GM21360 (cell line): ENCODE measurements around the gene EMC10.
"Not testable (repeated sequence)": the region's sequence is repeated elsewhere in the genome, so short reads cannot be mapped to it uniquely, and the experiment has no call there.

Source experiments
- ATAC-seq: cut with Tn5 transposase; IDR thresholded peaks from one replicate; pipeline ENCODE4 v1.9.1; 2021; ENCODE audit warnings: mild to moderate bottlenecking, moderate library complexity; ENCODE audit not compliant: unreplicated experiment

Gene EMC10

GRCh38 chr19:50512999-50513745, 36.9 kb downstream of the EMC10 start:
- ATAC-seq, result no peak

DNA sequence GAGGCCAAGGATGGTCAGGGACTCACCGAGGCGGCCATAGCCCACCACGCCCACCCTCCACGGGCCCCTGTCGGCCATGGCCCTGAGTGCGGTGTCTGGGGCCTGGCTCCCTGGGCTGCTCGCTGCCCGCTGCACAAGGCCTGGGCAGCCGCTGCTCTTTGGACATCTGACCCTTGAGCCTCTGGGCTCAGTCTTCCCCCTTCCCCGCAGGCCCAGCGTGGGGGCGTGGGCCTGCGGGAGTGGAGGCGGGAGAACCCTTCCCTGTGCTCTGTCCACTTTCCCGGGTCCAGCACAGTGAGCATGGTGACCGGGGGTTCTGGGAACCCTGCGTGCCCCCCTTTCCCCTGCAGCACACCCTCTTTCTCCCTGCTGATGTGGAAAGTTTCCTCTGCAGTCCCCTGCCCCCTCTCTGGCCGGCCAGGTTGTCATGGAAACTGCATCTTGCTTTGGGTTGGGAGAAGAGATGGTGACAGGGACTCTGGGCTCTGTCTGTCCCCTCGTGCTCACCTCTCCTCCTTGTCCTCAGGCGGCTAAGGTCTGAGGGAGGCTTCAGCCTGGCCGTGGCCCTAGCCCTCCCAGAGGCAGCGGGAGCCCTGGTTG, 37.5 kb downstream of the EMC10 start, which contains the start of gene ASPDH:
ASPDH (minus strand) TSS at position 168 of the 600 bp plus-strand sequence; CDS start at position 78, 90 bp downstream.
- no peak for ATAC-seq

GRCh38 chr19:50514346-50515167, 38.2 kb downstream of the EMC10 start:
- ATAC-seq, result no peak

DNA sequence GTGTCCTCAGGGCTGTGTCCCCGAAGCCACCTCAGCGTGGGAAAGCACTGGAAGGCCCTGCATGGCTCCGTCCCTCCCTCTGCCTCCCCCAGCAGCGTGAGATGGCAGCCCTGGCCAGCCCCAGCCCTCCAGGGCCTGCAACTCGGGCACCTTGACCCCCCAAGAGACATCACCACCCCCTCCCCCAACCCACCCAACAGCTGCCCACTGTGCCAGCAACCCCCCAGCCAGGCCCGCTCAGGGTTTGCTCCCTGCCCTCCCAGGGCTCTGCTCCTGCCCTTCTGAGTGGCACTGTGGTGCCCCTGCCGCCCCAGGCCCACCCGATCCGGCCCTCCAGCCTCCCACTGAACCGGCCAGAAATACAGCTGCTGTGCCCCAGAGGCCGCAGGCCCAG, 38.9 kb downstream of the EMC10 start:
- no peak for ATAC-seq

DNA sequence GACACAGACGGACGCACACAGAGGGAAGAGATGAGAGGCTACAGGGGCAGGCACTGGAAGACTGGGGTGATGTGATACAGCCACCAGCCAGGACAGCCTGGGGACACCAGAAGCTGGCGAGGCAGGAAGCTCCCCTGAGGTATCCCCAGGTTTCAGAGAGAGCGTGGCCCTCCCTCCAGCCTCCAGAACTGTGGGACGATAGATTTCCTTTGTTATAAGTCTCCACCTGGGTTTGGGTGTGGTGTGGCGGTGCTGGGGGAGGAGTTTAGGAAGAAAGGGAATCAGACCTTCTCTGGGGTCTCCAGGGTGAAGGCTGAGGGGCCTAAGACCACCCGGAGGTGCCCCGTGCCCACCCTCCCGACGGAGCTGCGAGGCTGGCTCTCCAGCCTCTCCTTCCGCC, 40.1 kb downstream of the EMC10 start:
- ATAC-seq, result no peak

DNA sequence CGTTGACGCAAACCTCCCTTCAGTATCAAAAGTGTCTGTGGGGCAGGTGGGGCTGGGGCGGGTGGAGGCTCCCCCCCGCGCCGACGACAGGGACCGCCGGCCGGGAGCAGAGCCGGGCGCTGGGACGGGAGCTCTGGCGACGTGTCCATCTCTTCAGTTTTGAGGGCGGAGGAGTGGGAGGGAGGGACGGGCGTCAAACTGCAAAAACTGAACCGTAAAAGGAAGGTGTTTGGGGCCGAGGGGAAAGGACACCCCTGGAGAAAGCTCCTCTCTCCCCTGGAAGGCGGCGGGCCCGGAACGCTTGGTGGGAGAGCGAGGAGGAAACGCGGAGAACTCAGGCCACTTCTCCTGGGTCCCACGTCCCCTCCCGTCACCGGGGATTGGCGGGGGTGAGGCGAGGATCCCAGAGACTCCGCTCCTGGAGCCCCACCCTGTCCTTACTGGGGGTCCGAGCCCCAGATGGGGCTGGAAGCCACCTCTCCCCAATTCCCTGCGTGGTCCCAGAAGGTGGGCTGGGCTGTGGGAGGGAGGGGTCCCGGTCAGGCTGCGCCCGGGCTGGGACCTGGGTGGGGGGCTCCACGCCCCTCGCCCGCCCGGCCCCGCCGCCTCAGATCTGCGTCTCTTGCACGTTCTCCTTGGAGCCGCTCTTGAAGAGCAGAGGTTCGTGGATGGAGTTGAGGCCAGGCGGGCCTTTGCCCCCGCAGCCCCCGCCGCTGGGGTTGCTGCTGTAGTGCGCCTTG, 40.8 kb downstream of the EMC10 start:
- ATAC-seq, result no peak

DNA sequence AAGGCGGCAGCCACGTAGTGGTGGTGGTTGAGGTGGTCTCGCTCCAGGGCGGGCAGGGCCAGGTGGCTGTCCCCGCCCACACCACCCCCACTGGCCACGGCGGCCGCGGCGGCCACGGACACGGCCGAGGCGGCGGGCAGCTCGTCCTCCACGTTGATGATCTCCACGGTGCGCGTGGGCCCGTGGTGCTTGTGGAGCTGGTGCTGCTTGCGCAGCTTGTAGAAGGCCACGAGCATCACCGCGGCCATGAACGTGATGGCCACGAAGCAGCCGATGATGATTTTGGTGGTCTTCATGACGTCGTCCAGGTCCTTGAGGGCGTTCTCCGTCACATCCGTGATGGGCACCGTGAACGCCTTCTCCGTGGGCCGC, 41.4 kb downstream of the EMC10 start:
- ATAC-seq, result no peak

DNA sequence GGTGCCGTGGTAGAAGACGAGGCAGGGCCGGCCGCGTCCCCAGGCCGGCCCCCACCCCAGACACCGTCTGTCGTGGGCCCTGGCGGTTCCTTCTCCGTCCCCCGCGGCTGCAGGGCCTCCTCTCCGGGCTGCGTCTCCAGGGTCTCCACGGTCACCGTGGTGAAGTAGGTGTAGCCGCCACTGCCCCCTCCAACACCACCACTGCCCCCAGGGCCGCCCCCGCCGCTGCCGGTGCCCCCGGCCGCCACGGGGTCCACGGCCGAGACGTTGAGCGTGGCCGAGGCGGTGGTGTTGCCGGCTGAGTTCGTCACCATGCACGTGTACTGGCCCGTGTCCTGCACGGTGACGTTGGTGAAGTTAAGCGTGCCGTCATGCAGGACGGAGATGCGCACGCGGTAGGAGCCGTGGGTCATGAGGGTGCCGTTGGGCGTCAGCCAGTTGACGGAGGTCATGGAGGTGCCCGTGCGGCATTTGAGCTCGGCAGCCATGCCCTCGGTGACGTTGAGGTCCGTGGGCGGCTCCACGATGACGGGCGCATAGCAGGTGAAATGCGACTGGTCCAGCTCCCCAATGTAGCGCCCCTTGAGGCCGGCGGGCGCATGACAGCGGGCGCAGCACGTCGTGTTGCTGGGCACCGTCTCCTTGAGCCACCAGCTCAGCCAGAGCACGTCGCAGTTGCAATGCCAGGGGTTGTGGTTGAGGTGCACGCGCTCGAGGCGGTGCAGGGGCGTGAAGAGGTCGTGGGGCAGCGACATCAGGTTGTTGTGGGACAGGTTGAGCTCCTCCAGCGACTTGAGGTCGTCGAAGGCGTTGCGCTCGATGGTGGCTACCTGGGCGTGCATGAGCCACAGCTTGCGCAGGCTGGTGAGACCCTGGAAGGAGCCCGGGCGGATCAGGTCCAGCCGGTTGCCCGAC, 42.0 kb downstream of the EMC10 start:
- ATAC-seq, result no peak

GRCh38 chr19:50519006-50519575, 42.8 kb downstream of the EMC10 start:
- ATAC-seq, result no peak

DNA sequence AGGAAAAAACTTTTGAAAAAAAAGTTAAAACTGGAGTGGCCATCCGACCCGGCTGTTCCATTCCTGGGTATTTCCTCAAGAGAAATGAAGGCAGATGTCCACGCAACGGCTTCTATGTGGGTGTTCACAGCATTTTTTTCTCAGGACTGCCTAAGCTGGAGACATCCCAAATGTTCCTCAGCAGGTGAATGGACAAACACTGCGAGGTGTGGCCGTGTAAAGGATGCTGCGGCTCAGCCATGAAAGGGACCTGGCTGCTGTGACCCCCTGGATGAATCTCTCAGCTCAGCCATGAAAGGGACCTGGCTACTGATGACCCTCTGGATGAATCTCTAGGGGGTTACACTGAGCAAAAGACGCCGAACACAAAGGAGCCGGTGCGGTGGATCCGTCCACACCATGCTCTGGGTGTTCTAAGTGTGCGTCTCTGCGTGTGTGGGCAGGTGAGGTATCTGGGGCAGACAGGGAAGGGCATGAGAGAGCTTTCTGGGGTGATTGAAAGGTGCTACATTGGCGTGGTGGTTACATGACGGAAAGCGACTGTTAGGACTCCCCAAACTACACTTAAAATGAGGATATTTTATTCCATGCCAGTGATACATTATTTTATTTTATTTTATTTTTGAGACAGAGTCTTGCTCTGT, 44.6 kb downstream of the EMC10 start:
- ATAC-seq, result no peak

- ATAC-seq, result no peak
Measured at GRCh38 chr19:50522881-50523280, 46.6 kb downstream of the EMC10 start.

DNA sequence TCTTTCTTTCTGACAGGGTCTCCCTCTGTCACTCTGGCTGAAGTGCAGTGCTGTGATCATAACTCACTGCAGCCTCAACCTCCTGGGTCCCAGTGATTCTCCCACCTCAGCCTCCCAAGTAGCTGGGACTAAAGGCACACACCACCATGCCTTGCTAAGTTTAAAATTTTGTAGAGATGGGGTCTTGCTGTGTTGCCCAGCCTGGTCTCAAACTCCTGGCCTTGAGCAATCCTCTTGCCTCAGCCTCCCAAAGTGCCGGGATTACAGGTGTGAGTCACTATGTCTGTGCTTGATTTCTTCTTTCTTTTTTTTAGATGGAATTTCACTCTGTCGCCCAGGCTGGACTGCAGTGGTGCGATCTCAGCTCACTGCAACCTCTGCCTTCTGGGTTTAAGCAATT, 51.7 kb downstream of the EMC10 start:
- not testable (repeated sequence) for ATAC-seq

DNA sequence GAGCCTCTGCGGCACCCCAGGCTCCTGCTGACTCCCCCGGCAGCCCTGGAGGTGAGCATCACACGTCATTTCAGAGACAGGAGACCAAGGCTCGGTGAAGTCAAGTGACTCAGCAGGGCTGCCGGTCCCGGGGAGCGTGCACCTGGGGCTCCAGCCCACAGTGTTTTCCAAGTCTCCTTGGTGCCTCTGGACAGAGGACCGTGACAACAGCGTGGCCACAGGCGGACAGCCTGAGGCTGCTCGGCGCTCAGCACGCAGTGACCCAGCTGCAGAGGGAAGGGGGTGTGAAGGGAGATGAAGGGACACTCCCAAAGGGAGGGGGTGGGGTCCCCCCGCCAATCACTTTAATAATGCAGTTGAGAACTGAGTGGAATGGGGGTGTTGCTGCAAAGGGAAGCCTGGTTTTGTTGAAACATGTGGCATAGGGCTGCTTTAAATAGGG, 54.9 kb downstream of the EMC10 start:
- no peak for ATAC-seq

DNA sequence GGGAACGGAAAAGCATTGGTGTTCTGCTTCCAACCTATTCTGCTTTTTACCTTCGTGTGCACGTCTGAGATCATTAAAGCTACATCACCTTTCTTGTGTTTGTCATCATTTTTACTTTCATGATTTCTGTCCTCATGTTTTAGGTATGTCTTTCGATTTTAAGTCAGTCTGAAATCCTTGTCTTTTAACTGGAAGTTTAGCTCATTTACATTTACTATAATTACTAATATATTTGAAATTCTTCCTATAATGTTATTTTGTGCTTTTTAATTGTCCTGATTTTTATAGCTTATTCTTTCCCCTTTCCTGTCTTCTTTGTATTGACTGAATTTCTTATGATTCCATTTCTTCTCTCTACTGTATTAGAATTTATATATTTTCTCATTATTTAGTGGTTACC, 56.6 kb downstream of the EMC10 start:
- no peak for ATAC-seq

DNA sequence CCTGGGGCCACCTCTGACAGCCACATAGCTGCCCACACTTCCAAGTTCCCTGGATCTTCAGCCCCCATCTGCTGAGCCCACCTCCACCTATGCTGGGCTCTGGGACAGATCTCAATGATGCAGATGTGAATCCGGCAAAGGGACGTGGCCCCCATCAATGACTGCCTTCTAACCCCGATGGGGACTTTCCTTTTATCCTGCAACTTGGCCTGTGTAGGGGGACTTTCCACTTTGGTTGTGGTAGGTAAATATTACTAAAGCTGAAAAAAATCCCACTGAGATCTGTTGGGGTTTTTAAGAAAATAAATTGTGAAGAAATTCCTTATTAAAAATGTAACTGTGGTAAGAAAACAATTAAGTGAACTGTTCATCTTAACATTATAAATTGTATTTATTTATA, 58.2 kb downstream of the EMC10 start:
- no peak for ATAC-seq

GRCh38 chr19:50535672-50536187, 59.4 kb downstream of the EMC10 start:
- ATAC-seq, result no peak

DNA sequence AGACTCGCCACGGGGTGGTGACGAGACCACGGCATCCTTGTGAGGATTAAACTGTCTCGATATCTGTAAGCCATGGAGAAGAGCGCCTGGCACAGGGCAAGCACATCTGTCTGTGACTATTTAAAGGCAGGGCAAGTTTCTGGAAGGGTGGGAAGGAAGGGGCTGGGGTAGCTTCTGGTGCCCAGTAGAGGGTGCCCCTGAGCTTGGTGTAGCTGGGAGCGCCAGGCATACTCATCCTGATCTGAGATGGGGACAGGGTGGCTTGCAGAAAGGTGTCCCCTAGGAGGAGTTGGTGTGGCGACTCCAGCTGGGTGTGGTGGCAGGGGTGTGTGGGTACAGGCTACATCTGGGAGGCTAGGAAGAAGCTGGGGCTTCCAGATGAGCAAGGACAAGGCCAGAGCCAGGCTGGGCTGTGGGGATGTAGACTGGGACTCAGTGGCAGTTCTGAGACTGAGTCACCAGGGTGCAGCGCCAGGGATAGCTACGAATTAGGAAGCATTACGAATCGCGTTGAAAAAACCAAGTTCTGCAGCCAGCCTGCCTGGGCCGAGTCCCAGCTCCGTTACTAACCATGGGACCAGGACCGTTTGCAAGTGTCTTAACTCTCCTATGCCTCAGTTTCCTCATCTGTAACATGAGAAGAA, 60.5 kb downstream of the EMC10 start:
- ATAC-seq, result no peak

GRCh38 chr19:50537306-50537685, 61.0 kb downstream of the EMC10 start:
- no peak for ATAC-seq
